Mammary epithelial cell (primary cell): Measurements from ENCODE around the gene XKR8.

Source experiments
- CTCF ChIP-seq, 2 donors: IDR thresholded peaks in 1 of 2; conservative IDR thresholded peaks in 1 of 2; 2 replicates each; pipeline ENCODE4 v1.5.1; 2011 to 2012; ENCODE audit warnings: inconsistent platforms in 2 of 2, low read length in 2 of 2, mild to moderate bottlenecking in 2 of 2, control low read depth in 1 of 2, low read depth in 1 of 2; ENCODE audit not compliant: insufficient read depth in 1 of 2; ENCODE audit errors: extremely low read depth in 1 of 2
- EZH2 ChIP-seq: IDR thresholded peaks from 2 replicates; pipeline ENCODE4 v1.6.1; 2012; ENCODE audit warnings: low read length, inconsistent platforms, borderline replicate concordance

- TF ChIP-seq CTCF (conservative IDR thresholded peaks at IDR 0.05 in 1 of 2, IDR thresholded peaks at IDR 0.05 in 1 of 2; ENCODE audit: extremely low read depth in 1 of 2, insufficient read depth in 1 of 2, low read depth in 1 of 2, low read length in 2 of 2) (no peak), EZH2 (no peak)
Observed at GRCh38 chr1:27980216-27980845, 20.6 kb downstream of the XKR8 start.
